Left ventricle myocardium inferior (tissue), 1 donor: ENCODE measurements around the gene TSPAN15. TPM values are rescaled to one million over a fixed set of nuclear protein-coding genes. Genes with fewer than 3 reads are reported as not detected.

Source experiments
- DNase-seq: peaks from one replicate; pipeline ENCODE4 v3.0.0-alpha.2; 2020
- H3K27ac ChIP-seq: fragments of 200-600 bp; replicated peaks from 2 replicates; pipeline ENCODE4 v1.8.0; 2021
- H3K27me3 ChIP-seq: fragments of 200-600 bp; 2 replicates; pipeline ENCODE4 v1.8.0; 2021; ENCODE audit warnings: low read depth
- H3K36me3 ChIP-seq: fragments of 200-600 bp; 2 replicates; pipeline ENCODE4 v1.8.0; 2021
- H3K4me1 ChIP-seq: fragments of 200-600 bp; 2 replicates; pipeline ENCODE4 v1.8.0; 2021
- H3K4me3 ChIP-seq: fragments of 200-600 bp; 2 replicates; pipeline ENCODE4 v1.8.0; 2021; ENCODE audit warnings: mild to moderate bottlenecking, moderate library complexity
- H3K9me3 ChIP-seq: fragments of 200-600 bp; replicated peaks from 2 replicates; pipeline ENCODE4 v1.8.0; 2021
- intact Hi-C: fragments of 100-400 bp; cut with micrococcal nuclease; formaldehyde crosslinking; loops from one replicate; pipeline ENCODE4 v1.11.0; 2022
- total RNA-seq: library from RNA; stranded (reverse); fragmentation: NEBNext Ultra II Directional; extraction: Animal tissue kit (Norgen Biotek cat#: 25700); gene quantifications from one replicate; pipeline ENCODE4 v1.2.1, GENCODE V29; 2021
- TF ChIP-seq, protein P1 (sequence below): fragments of 200-600 bp; IDR thresholded peaks from 2 replicates; pipeline ENCODE4 v1.8.0; 2021; ENCODE audit warnings: antibody characterized with exemption, mild to moderate bottlenecking, borderline replicate concordance
- donor health status: DM: no; HTN: yes; CAD: no; lungs with severe emphysema.

The TSPAN15 gene
- total RNA-seq, 1 donor from 2014 or later = 6.8 TPM

DNA sequence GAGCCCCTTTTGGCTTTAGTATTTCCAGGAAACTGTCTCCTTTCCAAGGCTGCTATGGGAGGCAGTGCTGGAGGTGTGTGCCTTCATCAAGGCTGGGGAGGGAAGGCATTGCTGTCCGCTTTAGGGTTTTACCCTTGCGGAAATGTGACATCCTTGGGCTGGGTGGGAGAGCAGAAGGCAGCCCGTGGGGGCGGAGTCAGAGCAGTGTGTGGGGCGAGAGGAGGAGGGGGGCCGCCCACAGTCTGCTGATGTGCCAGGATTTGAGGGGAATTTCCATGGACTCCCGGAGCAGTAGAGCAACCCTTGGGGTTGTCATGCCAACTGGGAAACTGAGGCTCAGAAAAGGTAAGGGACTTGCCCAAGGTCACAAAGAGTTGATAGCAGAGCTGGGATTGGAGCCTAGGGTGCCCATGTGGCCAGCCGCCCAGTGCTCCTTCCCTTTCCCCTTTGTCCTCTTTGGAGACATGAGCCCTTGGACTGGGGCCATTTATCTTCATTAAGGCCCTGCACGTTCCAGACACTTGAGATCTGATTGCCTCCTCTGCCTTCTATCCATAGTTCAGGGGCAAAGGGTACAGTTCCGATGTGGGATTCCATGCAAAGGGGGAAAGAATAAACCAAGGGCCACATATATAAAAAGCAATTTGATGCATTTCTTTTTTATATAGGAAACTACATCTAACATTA lies 22.2 kb downstream of the TSPAN15 start:
- Histone ChIP-seq H3K4me3 (no peak overlapping the region), H3K4me1 (peaks cover 78% of the 10 kb centered on the region), H3K27me3 (no peaks in the 10 kb centered on the region), H3K27ac (peak overlapping the region; percentile 67), H3K9me3 (no peaks in the 10 kb centered on the region), H3K36me3 (no peaks in the 10 kb centered on the region)
- intact Hi-C loops = no loop called here
- TF ChIP-seq, protein P1, sequence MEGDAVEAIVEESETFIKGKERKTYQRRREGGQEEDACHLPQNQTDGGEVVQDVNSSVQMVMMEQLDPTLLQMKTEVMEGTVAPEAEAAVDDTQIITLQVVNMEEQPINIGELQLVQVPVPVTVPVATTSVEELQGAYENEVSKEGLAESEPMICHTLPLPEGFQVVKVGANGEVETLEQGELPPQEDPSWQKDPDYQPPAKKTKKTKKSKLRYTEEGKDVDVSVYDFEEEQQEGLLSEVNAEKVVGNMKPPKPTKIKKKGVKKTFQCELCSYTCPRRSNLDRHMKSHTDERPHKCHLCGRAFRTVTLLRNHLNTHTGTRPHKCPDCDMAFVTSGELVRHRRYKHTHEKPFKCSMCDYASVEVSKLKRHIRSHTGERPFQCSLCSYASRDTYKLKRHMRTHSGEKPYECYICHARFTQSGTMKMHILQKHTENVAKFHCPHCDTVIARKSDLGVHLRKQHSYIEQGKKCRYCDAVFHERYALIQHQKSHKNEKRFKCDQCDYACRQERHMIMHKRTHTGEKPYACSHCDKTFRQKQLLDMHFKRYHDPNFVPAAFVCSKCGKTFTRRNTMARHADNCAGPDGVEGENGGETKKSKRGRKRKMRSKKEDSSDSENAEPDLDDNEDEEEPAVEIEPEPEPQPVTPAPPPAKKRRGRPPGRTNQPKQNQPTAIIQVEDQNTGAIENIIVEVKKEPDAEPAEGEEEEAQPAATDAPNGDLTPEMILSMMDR = no peak
- DNase-seq = no peak

DNA sequence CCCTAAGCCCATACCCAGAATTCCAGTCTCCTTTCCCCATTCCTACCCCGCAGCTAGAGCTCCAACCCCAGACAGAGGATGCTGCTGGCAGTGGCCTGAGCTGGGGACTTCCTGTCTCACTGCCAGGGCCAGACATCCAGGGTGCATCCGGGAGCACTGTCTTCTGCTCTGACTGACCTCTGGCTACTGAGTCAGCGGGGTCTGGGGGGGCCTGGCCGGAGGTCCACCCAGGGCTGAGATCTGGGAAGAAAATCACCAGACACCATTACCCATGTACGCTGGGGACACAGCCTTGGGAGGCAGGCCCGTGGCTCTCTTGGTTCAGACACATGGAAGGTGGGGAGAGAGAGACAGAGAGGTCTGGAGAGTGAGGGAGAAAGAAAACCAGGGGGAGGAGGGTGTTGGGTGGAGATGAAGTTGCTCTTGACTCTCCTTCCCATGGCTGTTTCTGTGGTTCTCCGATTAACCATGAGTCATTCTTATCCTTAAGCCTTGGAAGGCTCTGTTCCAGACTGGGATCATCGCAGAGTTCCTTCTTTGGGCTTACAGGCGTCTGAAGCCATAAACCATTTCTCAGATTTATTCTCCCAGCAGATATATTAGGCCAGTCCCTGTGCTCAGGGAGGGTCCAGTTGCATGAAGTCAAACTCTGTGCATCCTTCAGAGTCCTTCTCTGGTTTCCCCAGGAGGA lies 23.6 kb downstream of the TSPAN15 start:
- Histone ChIP-seq H3K36me3 (no peaks in the 10 kb centered on the region), H3K27ac (peak overlapping the region; percentile 67), H3K9me3 (no peaks in the 10 kb centered on the region), H3K4me3 (no peak overlapping the region), H3K27me3 (no peaks in the 10 kb centered on the region), H3K4me1 (peaks cover 83% of the 10 kb centered on the region)
- intact Hi-C loops = no loop called here
- TF ChIP-seq, protein P1 = no peak
- no peak for DNase-seq

DNA sequence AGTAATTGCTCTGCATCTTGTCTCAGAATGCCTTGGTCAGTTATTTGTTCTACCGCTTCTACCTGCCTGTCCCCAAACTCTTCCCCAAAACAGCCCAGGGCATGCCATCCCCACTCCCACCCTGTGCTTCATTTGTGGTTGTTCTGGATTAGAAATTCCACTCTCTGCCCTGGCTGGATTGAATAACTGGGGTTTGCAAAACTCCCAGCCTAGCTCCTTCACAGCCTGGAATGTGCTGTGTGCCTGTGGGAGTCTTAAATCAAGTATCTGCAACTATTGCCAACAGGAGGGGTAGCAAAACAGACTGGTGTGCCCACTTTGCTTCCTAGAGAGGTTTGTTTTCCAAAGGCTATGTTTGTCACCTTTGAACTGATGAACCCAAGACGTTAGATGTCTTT lies 24.2 kb downstream of the TSPAN15 start:
- TF ChIP-seq, protein P1 = no peak
- H3K36me3 ChIP-seq = no peaks in the 10 kb centered on the region
- H3K9me3 ChIP-seq = no peaks in the 10 kb centered on the region
- H3K4me3 ChIP-seq = no peak overlapping the region
- H3K4me1 ChIP-seq = peaks cover 83% of the 10 kb centered on the region
- intact Hi-C loops = no loop called here
- H3K27ac ChIP-seq = peak overlapping the region; percentile 67
- no peaks in the 10 kb centered on the region for H3K27me3 ChIP-seq
- no peak for DNase-seq

DNA sequence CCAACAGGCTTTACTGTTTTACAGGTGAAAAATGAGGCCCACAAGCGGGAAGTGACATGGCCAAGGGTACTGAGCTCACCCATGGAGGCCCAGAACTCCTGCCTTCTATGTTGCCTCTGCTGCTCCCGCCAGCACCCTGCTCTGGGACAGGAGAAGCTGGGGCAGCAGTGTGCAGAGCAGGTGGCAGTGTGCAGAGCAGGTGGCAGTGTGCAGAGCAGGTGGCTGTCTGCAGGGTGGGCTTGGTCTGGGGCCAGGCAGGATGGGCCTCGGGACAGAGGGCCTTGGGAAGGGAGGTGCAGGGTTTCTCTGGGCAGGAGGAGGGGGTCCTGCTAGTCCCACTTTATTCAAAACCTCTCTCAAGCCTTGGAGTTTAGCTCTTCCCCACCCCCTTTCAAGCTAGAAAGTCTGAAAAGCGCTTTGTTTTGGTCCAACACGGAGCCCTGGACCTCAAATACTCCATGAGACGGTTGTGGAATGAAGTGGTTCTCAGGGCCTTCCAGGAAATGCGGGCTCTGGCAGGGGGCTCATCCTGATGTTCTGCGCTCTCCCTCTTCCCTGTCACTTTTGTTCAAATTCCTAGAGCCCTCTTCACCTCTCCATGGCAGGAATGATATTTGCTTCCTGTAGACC lies 26.8 kb downstream of the TSPAN15 start:
- no peaks in the 10 kb centered on the region for H3K36me3 ChIP-seq
- no peaks in the 10 kb centered on the region for H3K27me3 ChIP-seq
- H3K27ac ChIP-seq = peak overlapping the region; percentile 90
- no peaks in the 10 kb centered on the region for H3K9me3 ChIP-seq
- TF ChIP-seq, protein P1 = no peak
- DNase-seq = no peak
- H3K4me1 ChIP-seq = peaks cover 93% of the 10 kb centered on the region
- no peak overlapping the region for H3K4me3 ChIP-seq
- intact Hi-C loops = no loop called here

DNA sequence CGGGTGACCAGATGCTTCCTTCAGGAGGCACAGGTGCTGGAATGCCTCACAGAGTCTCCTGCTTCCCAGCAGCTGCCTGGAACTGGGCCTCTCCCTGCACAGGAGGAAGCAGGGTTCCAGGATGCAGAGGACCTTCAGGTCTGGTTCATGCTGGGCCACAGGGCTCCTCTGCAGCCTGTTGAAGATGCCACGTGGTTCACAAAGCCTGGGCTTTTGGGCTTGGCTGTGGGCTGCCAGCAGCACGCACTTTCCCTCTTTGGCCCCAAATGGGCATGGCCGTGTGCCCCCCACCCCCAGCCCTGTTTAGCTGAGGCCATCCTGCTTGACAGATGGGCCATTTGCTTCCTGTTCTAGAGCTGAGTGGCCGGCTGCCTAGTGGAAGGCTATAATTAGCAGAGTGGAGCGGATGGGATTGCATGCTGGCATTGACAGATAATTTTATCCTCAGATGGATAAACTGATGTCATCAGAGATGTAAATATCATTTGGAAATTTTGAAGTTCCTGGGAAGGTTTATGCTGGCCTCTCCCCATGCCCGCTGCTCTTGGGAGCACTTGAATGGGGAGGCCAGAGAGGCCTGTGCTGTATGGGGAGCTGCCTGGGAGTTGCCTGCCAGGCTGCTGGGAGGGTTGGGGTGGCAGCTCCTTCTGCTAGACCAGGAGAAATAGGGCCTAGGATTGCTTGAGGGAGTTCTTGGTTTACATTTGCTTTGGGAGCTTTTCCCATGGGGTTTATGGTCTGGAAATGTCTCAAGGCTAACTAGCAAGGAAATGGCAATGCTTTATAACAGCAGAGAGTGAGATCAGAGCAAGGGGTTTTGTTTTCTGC lies 28.2 kb downstream of the TSPAN15 start:
- Histone ChIP-seq H3K27ac (peak overlapping the region; percentile 90), H3K4me1 (peaks cover 92% of the 10 kb centered on the region), H3K27me3 (no peaks in the 10 kb centered on the region), H3K4me3 (no peak overlapping the region), H3K36me3 (no peaks in the 10 kb centered on the region), H3K9me3 (no peaks in the 10 kb centered on the region)
- intact Hi-C loops = no loop called here
- DNase-seq = peak; percentile 59
- TF ChIP-seq, protein P1 = no peak
